HG03439 (cell line): Measurements from ENCODE around the gene CHST15.

Experiments used
- ATAC-seq: cut with Tn5 transposase; IDR thresholded peaks from one replicate; pipeline ENCODE4 v1.9.1; 2021; ENCODE audit warnings: mild to moderate bottlenecking, moderate library complexity; ENCODE audit not compliant: unreplicated experiment

CHST15 gene

DNA sequence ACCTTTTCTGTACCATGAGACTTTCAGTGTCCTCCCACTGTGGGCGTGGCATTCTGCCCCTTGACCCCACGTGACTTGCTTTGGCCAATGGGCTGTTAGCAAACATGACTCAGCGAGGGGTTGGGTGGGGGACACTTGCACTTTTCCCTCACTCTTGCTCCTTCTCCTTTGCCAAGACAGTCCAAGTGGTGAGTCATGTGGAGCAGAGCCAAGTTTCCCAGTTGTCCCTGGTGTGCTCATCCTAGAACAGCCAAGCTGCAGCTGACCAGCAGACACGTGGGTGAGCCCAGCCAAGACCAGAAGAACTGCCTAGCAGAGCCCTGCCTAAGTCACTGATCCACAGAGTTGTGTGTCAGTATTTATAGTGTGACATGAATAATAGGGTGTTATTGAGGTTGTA, 119.0 kb downstream of the CHST15 start:
- ATAC-seq: no peak

DNA sequence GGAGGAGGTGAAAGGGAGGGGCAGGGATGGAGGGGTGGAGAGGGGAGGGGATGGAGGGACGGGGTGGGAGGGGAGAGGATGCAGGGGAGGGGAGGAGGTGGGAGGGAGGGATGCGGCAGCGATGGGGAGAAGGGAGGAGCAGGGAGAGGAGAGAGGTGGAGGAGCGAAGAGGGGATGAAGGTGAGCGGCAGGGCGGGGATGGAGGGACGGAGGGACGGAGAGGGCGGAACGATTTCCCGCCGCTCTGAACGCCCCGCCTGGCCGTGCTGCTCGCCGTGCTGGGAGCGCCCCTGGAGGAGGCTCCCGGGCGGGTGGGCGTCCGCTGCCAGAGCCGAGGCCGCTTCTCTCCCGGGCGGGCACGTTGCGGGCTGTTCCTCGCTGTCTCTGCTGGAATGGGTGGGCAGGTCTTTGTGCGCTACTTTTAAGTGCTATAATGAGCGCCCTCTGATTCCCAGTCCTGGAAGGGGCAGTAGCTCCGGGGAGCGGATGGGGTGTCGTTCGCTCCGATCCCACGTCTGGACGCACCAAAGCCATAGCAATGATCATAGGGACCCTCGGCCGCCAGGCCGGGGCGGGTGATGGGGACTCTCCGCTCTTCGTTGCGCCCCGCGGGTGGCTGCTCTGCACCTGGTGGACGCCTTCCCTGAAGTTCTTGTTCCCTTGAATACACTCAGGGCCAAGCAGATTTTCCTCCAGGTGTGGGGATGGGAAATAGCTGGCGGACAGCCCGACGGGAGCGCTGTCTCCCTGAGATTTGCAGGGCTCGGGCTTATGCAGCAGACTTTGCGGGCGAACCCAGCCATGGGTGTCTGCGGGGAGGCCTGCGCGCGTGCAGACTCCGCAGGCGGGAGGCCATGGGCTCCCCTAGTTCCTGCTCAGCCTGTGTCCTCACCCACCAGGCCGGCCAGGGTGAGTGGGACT, 120.7 kb downstream of the CHST15 start:
- no peak for ATAC-seq

DNA sequence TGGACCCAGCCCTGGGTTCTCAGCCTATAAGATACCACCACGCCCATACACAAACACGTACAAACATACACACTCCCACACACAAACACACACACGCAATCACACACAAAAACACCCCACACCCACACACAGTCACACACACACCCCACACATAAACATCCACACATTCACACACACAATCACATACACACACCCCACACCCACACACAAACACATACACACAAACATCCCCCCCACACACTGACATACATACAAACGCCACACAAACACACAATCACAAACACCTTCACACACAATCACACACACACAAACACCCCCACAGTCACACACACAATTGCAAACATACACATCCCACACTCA, 122.5 kb downstream of the CHST15 start:
- ATAC-seq: no peak

DNA sequence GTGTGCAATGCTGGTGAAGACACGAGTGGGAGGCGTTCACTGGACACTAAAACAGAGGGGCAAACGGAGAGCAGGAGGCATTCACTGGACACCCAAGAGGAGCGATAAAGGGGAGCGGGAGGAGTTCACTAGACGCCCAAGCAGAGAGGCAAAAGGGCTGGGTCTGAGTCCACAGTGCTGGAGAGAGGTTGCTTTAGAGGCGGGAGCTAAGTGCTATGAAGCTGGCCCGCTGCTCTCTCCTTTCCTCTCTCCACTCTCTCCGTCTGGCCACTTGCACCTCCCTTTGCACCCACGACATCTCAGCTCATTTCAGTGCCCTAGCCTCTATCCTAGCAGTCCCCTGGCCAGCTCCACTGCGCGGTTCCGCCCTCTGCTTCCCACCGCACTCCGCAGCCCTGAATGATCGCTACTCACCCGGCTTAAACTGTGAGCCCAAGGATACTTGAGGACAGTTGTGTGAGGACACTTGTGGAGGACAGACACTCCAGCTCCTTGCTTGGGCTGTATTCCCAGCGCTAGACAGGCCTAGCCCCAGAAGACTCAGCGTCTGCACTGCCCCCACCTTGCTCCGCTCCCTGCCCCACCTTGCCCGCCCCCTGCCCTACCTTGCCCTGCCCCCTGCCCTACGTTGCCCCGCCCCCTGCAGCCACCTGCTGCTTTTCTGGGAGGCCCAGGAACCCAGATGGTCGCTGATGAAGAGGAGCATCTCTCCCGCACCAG, 123.0 kb downstream of the CHST15 start:
- no peak for ATAC-seq

DNA sequence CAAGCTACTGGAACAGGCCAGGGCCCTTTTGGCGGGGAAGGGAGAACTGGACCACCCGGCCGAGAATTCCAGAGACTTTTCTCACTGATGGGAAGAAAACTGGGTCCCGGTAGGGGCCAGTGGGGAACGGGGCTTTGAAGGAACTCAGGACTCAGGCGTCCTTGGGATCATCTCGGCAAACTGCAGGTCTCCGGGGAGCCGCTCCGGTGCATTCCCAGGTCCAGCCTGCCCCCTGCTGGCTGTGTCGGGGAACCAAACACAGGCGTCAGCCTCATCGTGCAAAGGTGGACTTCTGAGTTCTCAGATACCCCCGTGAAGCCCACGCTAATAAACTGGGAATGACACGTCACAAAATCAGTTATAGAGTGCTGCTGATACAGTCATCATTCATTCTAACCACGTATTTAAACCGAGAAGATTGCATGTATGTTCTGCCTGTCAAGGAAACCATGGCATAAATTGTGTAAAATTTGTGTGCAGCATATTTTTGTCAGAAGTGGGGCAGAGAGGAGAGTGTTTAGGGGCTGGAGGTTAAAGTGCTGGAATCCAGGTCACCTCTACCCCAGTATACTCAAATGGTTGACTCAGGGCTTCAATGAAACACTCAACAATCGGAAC, 125.7 kb downstream of the CHST15 start:
- ATAC-seq: no peak

DNA sequence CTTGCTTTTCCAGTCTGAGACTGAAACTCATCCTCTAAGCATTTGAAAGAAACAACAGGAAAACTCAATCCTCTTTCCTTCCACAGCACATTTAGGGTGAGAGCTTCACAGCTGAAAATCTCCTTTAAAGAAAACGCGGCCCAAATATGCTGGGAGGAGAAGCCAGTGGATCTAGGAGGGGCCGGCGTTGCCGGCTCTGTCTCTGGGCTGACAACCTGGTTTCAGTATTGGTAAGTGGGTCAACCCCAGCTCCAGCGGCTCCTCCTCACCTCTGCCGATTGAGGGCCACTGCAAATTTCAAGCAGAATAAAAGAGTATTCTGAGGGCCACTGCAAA, 126.5 kb downstream of the CHST15 start:
- ATAC-seq: no peak

DNA sequence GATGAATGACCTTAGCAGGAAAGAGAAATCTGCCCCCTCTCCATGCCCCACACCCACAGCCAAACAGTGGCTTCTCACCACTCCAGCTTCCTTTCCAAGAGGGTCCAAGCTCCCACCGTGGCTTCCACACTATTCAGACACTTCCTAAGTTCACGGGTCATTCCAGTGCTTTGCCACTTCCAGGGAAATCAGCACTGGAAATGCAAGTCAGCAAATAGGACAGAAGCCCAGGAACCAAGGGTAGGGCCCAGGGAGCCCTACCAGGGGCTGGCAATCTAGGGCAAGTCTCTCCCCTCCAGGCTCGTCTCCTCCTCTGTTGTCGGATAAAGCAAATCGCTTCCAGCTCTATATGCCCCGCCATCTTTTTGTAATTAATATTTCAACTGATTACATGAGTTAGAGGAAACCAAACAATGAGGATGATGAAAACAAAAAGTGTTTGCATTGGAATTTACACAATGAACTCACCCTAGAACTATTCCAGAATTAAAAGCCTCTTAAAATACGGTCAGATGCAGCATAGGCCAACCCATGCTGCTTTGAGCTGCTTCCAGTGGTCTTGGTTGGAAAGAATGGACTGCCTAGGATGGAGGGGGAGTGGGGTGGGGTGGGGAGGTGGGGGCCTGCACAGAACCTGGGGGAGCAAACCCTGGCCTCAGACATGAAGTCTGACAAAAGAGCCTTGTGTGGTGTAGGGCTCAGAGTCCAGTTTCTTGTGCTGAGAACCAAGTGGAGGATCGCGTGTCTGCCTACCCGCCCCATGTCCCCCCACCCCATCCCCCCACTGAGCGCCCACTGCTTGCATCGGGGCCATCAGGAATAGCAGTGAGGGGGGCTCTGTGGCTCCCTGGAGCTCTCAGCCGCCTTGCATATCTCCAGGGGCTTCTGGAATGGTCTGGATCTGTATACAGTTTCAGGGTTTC, 127.2 kb downstream of the CHST15 start:
- no peak for ATAC-seq

DNA sequence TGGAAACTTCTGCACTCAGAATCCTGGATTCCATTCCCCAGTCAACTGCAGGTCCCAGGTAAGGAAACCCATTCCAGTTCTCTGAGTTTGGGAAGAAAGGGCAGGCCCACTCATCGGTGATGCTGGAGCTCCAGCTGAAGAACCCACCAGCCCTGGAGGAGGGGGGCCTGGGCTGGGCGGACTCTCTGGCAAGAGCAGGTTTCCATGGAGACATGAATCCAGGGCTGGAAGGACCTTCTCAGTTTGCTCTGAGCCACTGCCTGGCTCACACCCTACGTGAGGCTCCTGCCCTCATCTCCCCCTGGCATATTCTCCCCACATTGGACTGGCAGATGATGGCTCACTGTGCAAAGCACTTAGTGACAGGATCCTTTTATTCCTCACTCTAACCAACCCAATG, 128.4 kb downstream of the CHST15 start:
- ATAC-seq: no peak

DNA sequence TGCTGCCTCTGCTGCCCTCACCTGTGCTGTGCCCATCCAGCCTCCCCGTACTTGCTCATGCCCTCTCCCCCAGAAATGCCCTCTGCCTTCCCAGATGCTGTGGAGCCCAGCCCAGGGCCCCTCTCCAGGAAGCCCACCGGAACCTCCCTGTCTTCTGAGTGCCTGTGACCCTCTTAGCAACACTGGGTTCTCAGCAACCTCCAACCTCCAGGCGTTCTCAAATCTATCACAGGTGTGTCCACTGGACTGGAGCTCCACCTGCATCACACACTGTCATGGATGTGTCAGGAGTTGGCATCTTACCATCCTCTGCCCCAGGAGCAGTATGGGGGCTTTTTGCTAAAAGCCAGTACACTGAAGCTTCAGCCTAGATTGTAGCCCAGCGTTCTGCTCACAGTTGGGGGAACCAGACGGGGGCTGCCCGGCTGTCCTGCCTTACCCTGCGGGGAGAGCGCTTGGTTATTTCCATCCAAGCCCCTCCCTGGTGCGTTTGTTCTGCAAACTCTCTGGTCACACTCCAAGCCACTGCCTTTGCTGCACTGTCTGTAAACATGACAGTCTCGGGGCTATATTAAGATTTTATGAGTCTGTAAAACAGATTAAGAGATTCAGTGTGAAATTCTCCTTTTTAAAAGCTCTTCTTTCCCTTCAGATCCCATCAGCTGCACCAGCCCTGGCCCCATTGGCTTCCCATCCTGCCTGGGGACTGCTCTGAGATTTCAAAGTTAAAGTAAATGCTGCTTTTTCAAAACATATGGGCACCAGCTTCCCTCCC, 130.5 kb downstream of the CHST15 start:
- ATAC-seq: no peak

DNA sequence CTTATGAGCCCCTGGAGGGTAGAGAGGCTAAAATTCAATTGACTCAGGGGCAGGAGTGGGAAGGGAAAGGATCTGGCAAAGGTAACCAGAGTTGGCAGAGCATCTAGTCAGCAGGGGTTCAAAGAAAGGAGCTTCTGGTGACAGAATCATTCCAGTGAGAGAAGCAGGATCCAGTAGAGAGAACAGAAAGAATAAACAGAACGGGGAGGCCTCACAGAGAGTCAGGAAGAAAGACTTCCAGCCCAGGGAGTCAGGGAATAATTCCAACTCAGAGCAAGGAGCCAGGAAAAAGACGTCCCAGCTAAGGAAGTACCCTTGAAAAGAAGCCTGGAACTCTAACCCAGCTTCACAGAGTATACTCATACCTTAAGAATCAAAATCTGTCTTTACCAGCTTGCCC, 135.2 kb downstream of the CHST15 start:
- no peak for ATAC-seq
